Activated T-cell treated with anti-CD3 and anti-CD28 coated beads, Interleukin-2, amount 50 U/mL, for 72 hours (primary cell): Measurements from ENCODE around the gene MNX1. TPM values are rescaled to one million over a fixed set of nuclear protein-coding genes. Genes with fewer than 3 reads are reported as not detected.

Experiments
- total RNA-seq, 2 donors: library from RNA; stranded (reverse); gene quantifications; one replicate each; pipeline ENCODE4 v1.2.3, GENCODE V29; 2022

The MNX1 gene
- total RNA-seq, 2 donors from 2014 or later: 0.17 to 0.39 TPM

Other genes with a start within 250 kb of the MNX1 start
- gene LMBR1, start 117.5 kb downstream of the MNX1 start, total RNA-seq: 10 to 100 TPM; 88.2 to 88.6 TPM
- gene NOM1, start 61.0 kb downstream of the MNX1 start, total RNA-seq: 10 to 100 TPM; 30.1 to 37.5 TPM
- gene UBE3C, start 128.3 kb upstream of the MNX1 start, total RNA-seq: 10 to 100 TPM; 39.6 to 42.6 TPM